Suprapubic skin (tissue), 4 donors: Measurements from ENCODE around the gene ESPNL. TPM values are rescaled to one million over a fixed set of nuclear protein-coding genes. Genes with fewer than 3 reads are reported as not detected.

Experiments used
- DNase-seq, 2 donors: peaks; one replicate each; pipeline ENCODE4 v3.0.0-alpha.2; 2019; ENCODE audit warnings: low spot score in 2 of 2
- H3K27ac ChIP-seq: fragments of 200-600 bp; sonication (generic); one replicate; pipeline ENCODE4 v1.5.1; 2019
- H3K27me3 ChIP-seq: fragments of 200-600 bp; sonication (generic); one replicate; pipeline ENCODE4 v1.5.1; 2019
- H3K36me3 ChIP-seq: fragments of 200-600 bp; sonication (generic); one replicate; pipeline ENCODE4 v1.5.1; 2019
- H3K4me1 ChIP-seq: fragments of 200-600 bp; sonication (generic); one replicate; pipeline ENCODE4 v1.5.1; 2019
- H3K4me3 ChIP-seq: fragments of 200-600 bp; sonication (generic); one replicate; pipeline ENCODE4 v1.5.1; 2019; ENCODE audit warnings: mild to moderate bottlenecking
- H3K9me3 ChIP-seq: fragments of 200-600 bp; sonication (generic); one replicate; pipeline ENCODE4 v1.5.1; 2019
- CTCF ChIP-seq, 2 donors: fragments of 200-600 bp in 1 of 2; fragments of 450-650 bp in 1 of 2; sonication (generic) in 1 of 2; IDR thresholded peaks; one replicate each; pipeline ENCODE4 v1.5.1; 2016 to 2019; ENCODE audit warnings: antibody characterized with exemption in 2 of 2, mild to moderate bottlenecking in 1 of 2, moderate library complexity in 1 of 2
- EP300 ChIP-seq: sonication (generic); formaldehyde crosslinking; IDR thresholded peaks from one replicate; pipeline ENCODE4 v1.6.1; 2017; ENCODE audit warnings: antibody characterized with exemption
- POLR2A ChIP-seq, 2 donors: fragments of 450-650 bp; IDR thresholded peaks; one replicate each; pipeline ENCODE4 v1.6.1; 2017; ENCODE audit warnings: antibody characterized with exemption in 2 of 2, mild to moderate bottlenecking in 2 of 2, moderate library complexity in 2 of 2
- POLR2AphosphoS5 ChIP-seq, 3 donors: sonication (generic); formaldehyde crosslinking; IDR thresholded peaks; one replicate each; pipeline ENCODE4 v1.6.1; 2017; ENCODE audit warnings: antibody characterized with exemption in 3 of 3
- WGBS: methylation state at CpG from one replicate; pipeline ENCODE4 v1.1.5; 2018; 5-methylcytosine and 5-hydroxymethylcytosine counted together
- total RNA-seq, 4 donors: library from RNA; depleted of rRNA; stranded (reverse); fragments of >200 nt; gene quantifications; one replicate each; pipeline ENCODE4 v1.1.0, GENCODE V29; 2016

The ESPNL gene
- total RNA-seq, 4 donors from 2014 or later, result 0.25 to 0.56 TPM; not detected in 2

DNA sequence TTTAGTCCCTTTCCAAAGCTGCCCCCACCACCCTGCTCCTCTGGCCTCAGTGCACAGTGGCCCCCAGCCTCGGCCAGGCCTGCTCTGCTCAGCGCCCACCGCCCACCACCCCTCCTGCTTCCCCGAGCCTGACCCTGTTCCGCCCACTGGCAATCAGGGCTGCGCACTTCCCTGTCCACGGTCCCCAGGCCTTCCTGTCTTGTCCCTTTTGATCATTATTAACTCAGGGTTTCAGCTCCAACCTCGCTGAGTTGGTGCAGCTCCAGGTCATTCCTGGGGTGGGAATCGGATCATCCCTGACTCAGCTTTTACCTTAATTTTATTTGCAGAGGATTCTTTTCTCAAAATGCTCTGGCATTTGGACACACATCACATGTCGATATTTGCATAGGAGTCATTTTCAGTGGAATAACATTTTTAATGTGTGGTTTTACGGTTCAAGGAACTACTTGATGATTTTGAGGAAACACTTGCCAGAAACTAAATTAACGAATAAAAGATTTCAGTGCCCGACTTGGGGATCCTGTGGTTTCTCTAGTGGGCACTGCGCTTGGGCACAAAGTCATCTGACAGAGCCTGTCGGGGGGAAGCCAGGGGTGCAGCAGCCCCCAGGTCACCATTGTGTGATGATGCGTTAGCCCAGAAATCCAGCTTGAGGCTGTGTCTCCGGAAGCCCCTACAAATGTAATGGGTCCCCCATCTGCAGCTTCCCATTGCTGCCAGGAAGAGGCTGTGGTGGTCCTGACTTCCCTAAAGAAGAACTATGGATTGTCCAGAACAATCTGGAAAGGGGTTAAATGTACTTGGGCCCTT is 1.0 kb upstream of the ESPNL start:
- 83% methylated on average over 17 of the region's 17 CpGs for WGBS
- no peaks in the 10 kb centered on the region for H3K27me3 ChIP-seq
- peak overlapping the region; percentile 65 for H3K27ac ChIP-seq
- TF ChIP-seq POLR2A (IDR thresholded peaks at IDR 0.05) (no peak), POLR2AphosphoS5 (IDR thresholded peaks at IDR 0.05) (no peak), CTCF (IDR thresholded peaks at IDR 0.05) (no peak), EP300 (no peak)
- no peaks in the 10 kb centered on the region for H3K9me3 ChIP-seq
- H3K36me3 ChIP-seq, result no peaks in the 10 kb centered on the region
- H3K4me1 ChIP-seq, result peaks cover 15% of the 10 kb centered on the region
- no peak overlapping the region for H3K4me3 ChIP-seq
- peak; percentile 54 to 79 for DNase-seq

DNA sequence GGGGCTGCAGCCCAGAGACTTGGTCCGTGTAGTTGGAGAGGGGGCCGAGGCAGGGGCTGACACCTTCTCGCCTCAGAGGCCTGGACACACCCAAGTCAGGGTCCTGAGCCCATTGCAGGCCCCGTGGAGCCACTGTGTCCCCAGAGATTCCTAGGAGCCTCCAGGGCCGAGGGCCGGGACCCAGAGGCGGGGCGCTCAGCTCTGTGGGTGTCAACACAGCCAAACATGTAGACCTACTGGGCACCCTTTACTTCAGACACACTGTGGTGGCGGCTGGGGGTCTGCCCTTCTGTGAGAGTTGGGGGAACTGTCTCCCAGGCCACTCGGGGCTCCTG is 459 bp upstream of the ESPNL start:
- Histone ChIP-seq H3K36me3 (no peaks in the 10 kb centered on the region), H3K4me1 (peaks cover 15% of the 10 kb centered on the region), H3K9me3 (no peaks in the 10 kb centered on the region), H3K27ac (no peak overlapping the region), H3K27me3 (no peaks in the 10 kb centered on the region), H3K4me3 (no peak overlapping the region)
- DNase-seq, result peak; percentile 50 to 73
- TF ChIP-seq POLR2AphosphoS5 (IDR thresholded peaks at IDR 0.05) (no peak), CTCF (IDR thresholded peaks at IDR 0.05) (no peak), EP300 (no peak), POLR2A (IDR thresholded peaks at IDR 0.05) (no peak)
- 70% methylated on average over 2 of the region's 10 CpGs for WGBS

- H3K27ac ChIP-seq, result no peak overlapping the region
- peaks cover 2% of the 10 kb centered on the region for H3K27me3 ChIP-seq
- 100% methylated on average over 4 of the region's 28 CpGs for WGBS
- no peak overlapping the region for H3K4me3 ChIP-seq
- H3K9me3 ChIP-seq, result no peaks in the 10 kb centered on the region
- peaks cover 15% of the 10 kb centered on the region for H3K4me1 ChIP-seq
- peak; percentile 46 to 75 for DNase-seq
- no peaks in the 10 kb centered on the region for H3K36me3 ChIP-seq
- TF ChIP-seq EP300, result no peak
- TF ChIP-seq CTCF (IDR thresholded peaks at IDR 0.05), result no peak
- no peak for TF ChIP-seq POLR2AphosphoS5 (IDR thresholded peaks at IDR 0.05)
- no peak for TF ChIP-seq POLR2A (IDR thresholded peaks at IDR 0.05)
These were observed 956 bp downstream of the ESPNL start for GRCh38 chr2:238100821-238101771.

GRCh38 chr2:238101891-238102841 is 2.0 kb downstream of the ESPNL start:
- Histone ChIP-seq H3K9me3 (no peaks in the 10 kb centered on the region), H3K27me3 (peaks cover 4% of the 10 kb centered on the region), H3K4me1 (peaks cover 11% of the 10 kb centered on the region), H3K36me3 (no peaks in the 10 kb centered on the region), H3K4me3 (no peak overlapping the region), H3K27ac (no peak overlapping the region)
- DNase-seq, result peak; percentile 51 to 76
- TF ChIP-seq POLR2A (IDR thresholded peaks at IDR 0.05), result no peak
- TF ChIP-seq POLR2AphosphoS5 (IDR thresholded peaks at IDR 0.05), result no peak
- no peak for TF ChIP-seq EP300
- no peak for TF ChIP-seq CTCF (IDR thresholded peaks at IDR 0.05)
- 86% methylated on average over 8 of the region's 30 CpGs for WGBS
